Lung (tissue), 12 donors: ENCODE measurements around the gene SHROOM1. TPM values are rescaled to one million over a fixed set of nuclear protein-coding genes. Genes with fewer than 3 reads are reported as not detected.

ENCODE experiments used
- ATAC-seq: fragments of 200-7000 bp; cut with Tn5 transposase; one replicate; pipeline ENCODE4 v1.9.1; 2020; ENCODE audit warnings: moderate number of reproducible peaks; ENCODE audit not compliant: insufficient read depth, low FRiP score
- DNase-seq, 3 donors: peaks; one replicate each; pipeline ENCODE4 v3.0.0-alpha.2; 2013 to 2017
- H3K27ac ChIP-seq, 2 donors: one replicate each; pipeline ENCODE4 v1.5.1; 2013; ENCODE audit warnings: mild to moderate bottlenecking in 2 of 2, moderate library complexity in 2 of 2, control low read depth in 1 of 2, inconsistent platforms in 1 of 2, low read depth in 1 of 2, low read length in 1 of 2
- H3K27me3 ChIP-seq, 3 donors: one replicate each; pipeline ENCODE4 v1.5.1; 2013; ENCODE audit warnings: low read length in 2 of 3; ENCODE audit not compliant: control insufficient read depth in 3 of 3, insufficient read depth in 3 of 3
- H3K36me3 ChIP-seq, 4 donors: one replicate each; pipeline ENCODE4 v1.5.1; 2013; ENCODE audit warnings: low read length in 4 of 4, mild to moderate bottlenecking in 1 of 4, moderate library complexity in 1 of 4; ENCODE audit not compliant: control insufficient read depth in 4 of 4, insufficient read depth in 4 of 4
- H3K4me1 ChIP-seq, 5 donors: one replicate each; pipeline ENCODE4 v1.5.1; 2013; ENCODE audit warnings: low read length in 5 of 5, mild to moderate bottlenecking in 2 of 5, moderate library complexity in 1 of 5; ENCODE audit not compliant: control insufficient read depth in 5 of 5, insufficient read depth in 5 of 5
- H3K4me3 ChIP-seq: one replicate; pipeline ENCODE4 v1.5.1; 2013; ENCODE audit warnings: mild to moderate bottlenecking, control low read depth, moderate library complexity
- H3K9ac ChIP-seq, 2 donors: one replicate each; pipeline ENCODE4 v1.5.1; 2013; ENCODE audit warnings: low read length in 2 of 2, control low read depth in 1 of 2; ENCODE audit not compliant: insufficient read depth in 1 of 2
- H3K9me3 ChIP-seq, 4 donors: one replicate each; pipeline ENCODE4 v1.5.1; 2013; ENCODE audit warnings: low read length in 3 of 4, mild to moderate bottlenecking in 1 of 4, moderate library complexity in 1 of 4; ENCODE audit not compliant: control insufficient read depth in 4 of 4, insufficient read depth in 3 of 4
- CTCF ChIP-seq: IDR thresholded peaks from 2 replicates; pipeline ENCODE4 v1.5.1; 2012; ENCODE audit warnings: mild to moderate bottlenecking; ENCODE audit errors: control extremely low read depth, extremely low read depth
- WGBS, 2 donors: extraction: QIAGEN DNeasy Blood & Tissue Kit; methylation state at CpG; one replicate each; pipeline ENCODE4 v1.1.7; 2013; 5-methylcytosine and 5-hydroxymethylcytosine counted together
- polyA plus RNA-seq, 2 donors: library from polyadenylated mRNA; stranded (reverse); fragments of 200-250 nt; gene quantifications; one replicate each; pipeline ENCODE4 v1.2.1, GENCODE V29; 2013
- total RNA-seq, 2 donors: library from RNA; depleted of rRNA in 1 of 2; stranded (reverse); fragments of >200 nt in 1 of 2; gene quantifications; one replicate each; pipeline ENCODE4 v1.2.1, GENCODE V29; 2014 to 2021
- donor health status: control.
- donor health status: control.
- donor health status: Bipolar disorder and iron deficiency.
- donor health status: healthy.
- donor health status: DM: yes; HTN: yes; CAD: no.

The SHROOM1 gene
- total and polyA plus RNA-seq, 4 donors = 7.0 to 21.9 (median 11.4) TPM

- peak overlapping the region in 1 of 2 donors; percentile 7 for H3K27ac ChIP-seq
- H3K4me3 ChIP-seq = no peak overlapping the region
- no peaks in the 10 kb centered on the region for H3K9me3 ChIP-seq
- no peak for ATAC-seq
- peaks cover 0 to 3% (median 0%) of the 10 kb centered on the region in 3 donors for H3K27me3 ChIP-seq
- TF ChIP-seq CTCF = no peak
- no peak for DNase-seq
- H3K4me1 ChIP-seq = peaks cover 7 to 31% (median 17%) of the 10 kb centered on the region in 5 donors
- no peak overlapping the region for H3K9ac ChIP-seq
- 86 to 91% methylated on average over 5 of the region's 5 CpGs for WGBS, 2 donors
- no peaks in the 10 kb centered on the region for H3K36me3 ChIP-seq
Measured at GRCh38 chr5:132774896-132775295, 55.6 kb downstream of the SHROOM1 start.

- no peak for TF ChIP-seq CTCF
- DNase-seq (no peak), ATAC-seq (no peak)
- Histone ChIP-seq H3K27me3 (no peaks in the 10 kb centered on the region), H3K36me3 (no peaks in the 10 kb centered on the region), H3K27ac (peak overlapping the region in 1 of 2 donors; percentile 7), H3K9me3 (no peaks in the 10 kb centered on the region), H3K9ac (no peak overlapping the region), H3K4me1 (peaks cover 7 to 31% (median 17%) of the 10 kb centered on the region in 5 donors), H3K4me3 (no peak overlapping the region)
- WGBS, 2 donors = 69 to 87% methylated on average over 3 of the region's 3 CpGs
Measured at GRCh38 chr5:132774406-132774805, 56.0 kb downstream of the SHROOM1 start.

DNA sequence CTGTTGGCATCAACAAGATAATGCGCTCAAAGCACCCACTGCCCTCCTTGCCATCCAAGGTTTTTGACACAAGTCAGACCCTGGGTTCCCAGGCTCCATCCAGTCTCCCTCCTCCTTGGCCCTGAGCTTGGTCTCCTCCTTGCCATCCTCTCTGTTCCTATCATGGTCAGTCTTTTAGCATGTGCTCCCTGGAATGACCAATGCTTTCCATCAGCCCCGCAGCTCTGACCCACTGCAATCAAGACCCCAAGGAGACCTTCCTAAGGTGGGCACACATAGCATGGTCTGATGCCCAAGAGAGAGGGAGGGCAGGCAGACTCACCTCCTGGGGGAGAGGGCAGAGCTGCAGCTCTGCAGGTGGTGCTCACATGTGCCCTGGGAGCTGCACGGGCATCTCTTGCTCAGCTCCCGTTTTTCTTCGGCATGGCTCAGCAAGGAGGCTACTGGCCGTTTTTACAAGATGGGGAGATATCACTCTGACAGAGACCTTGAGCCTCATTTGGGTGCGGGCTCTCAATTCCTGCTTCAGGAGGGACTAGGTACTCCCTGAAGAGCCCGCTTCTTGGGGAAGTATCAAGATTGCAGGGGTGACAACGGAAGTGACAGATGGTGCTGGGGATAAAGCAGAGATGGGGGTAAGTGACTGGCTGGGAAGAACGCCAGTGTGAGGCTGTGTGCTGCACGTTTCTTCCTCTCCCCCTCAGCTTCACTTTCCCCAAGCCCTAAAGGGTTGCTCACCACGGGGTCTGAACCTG is 56.7 kb downstream of the SHROOM1 start:
- DNase-seq (peak in 1 of 3 donors; percentile 46), ATAC-seq (no peak)
- 75 to 80% methylated on average over 12 of the region's 12 CpGs for WGBS, 2 donors
- peaks cover 7 to 31% (median 17%) of the 10 kb centered on the region in 5 donors for H3K4me1 ChIP-seq
- H3K9ac ChIP-seq = no peak overlapping the region
- H3K4me3 ChIP-seq = no peak overlapping the region
- H3K27me3 ChIP-seq = no peaks in the 10 kb centered on the region
- H3K27ac ChIP-seq = no peak overlapping the region
- H3K36me3 ChIP-seq = no peaks in the 10 kb centered on the region
- TF ChIP-seq CTCF = no peak
- no peaks in the 10 kb centered on the region for H3K9me3 ChIP-seq
